HG03135 (cell line): ENCODE results near the gene PPP1R14C.

ENCODE experiments used
- ATAC-seq: cut with Tn5 transposase; IDR thresholded peaks from one replicate; pipeline ENCODE4 v1.9.1; 2021; ENCODE audit warnings: mild to moderate bottlenecking, moderate library complexity; ENCODE audit not compliant: unreplicated experiment

The PPP1R14C gene, protein sequence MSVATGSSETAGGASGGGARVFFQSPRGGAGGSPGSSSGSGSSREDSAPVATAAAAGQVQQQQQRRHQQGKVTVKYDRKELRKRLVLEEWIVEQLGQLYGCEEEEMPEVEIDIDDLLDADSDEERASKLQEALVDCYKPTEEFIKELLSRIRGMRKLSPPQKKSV

DNA sequence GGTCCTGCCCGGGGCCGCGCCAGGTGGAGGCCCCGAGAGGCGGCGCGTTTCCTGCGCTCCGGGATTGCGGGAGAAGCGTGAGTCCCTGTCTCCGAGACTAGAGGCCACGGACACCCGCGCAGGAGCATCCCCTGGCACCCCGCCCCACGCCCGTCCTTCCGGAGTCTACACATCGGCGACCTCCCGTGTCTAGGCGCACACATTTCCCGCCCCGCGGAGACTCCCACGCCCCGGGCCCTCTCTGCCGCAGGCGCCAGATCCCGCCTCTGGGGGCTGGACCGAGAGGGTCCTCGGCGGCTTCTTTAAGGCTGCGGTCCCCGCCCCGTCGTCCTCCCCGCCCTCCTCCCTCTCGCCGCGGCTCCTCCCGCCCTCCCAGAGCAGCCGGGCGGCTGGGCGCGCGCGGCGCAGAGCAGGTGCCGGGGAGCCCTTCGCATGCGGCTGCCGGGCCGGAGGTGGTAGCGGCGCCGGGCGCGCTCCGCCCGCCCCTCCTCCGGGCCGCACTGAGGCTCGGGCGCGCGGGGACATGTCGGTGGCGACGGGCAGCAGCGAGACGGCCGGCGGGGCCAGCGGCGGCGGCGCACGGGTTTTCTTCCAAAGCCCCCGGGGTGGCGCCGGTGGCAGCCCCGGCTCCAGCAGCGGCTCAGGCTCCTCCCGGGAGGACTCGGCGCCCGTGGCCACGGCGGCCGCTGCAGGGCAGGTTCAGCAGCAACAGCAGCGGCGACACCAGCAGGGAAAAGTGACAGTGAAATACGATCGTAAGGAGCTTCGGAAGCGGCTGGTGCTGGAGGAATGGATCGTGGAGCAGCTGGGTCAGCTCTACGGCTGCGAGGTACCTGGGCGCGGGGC is at the start of gene PPP1R14C:
Gene PPP1R14C, plus strand, starts transcription at position 375 of the 846 bp plus-strand sequence. Its CDS starts 149 bp downstream, at position 524.
- no peak for ATAC-seq

DNA sequence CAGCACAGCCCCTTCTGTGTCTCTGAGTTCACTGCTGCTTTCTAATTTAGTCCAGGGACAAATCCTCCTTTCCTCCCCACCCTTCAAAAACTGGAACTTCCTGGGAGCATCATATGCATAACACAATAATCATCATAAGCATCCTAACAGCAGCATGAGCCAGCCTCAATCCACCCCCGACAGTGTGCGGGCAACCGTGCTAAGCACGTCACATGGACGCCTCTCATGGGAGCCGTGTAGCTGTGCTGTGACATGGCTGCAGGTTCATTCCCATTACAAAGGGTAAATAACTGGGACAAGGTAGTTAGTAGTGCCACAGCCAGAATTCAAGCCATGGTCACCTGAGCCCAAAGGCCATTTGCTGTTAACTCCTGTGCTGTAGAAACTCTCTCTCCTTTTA is 49.4 kb upstream of the PPP1R14C start:
- ATAC-seq: no peak

DNA sequence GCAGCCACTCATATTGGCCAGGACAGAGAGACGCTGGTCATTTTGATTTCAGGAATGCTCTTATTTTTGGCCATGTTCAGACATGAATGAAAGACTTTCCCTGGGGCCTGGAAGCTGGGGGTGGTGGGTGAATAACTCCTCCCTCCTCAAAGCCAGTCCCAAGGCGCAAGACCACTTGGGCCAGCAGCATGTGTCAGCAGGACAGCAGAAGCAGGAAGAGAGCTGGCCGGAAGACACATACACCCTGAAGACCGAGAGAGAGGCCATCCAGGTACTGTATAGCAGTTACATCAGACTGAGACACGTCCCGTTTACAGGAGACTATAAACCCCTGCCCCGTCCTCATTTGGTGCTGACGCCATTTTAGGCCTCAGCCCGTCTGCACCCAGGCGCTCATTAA is 44.7 kb upstream of the PPP1R14C start:
- no peak for ATAC-seq

DNA sequence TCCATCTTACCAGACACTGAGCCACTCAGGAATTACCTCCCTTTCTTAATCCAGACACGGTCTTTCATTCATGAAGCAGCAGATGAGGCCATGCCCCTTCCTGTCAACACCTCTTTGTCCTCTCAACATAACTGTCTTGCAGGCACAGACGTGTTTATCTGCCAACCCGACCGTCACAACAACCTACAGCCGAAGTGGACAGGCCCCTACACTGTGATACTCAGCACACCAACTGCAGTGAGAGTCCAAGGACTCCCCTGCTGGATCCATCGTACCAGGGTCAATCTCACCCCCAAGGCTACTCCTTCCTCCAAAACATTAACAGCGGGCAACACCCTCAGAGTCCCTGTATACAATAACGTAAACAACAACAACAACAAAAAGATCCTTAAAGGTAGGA is 43.3 kb upstream of the PPP1R14C start:
- no peak for ATAC-seq

DNA sequence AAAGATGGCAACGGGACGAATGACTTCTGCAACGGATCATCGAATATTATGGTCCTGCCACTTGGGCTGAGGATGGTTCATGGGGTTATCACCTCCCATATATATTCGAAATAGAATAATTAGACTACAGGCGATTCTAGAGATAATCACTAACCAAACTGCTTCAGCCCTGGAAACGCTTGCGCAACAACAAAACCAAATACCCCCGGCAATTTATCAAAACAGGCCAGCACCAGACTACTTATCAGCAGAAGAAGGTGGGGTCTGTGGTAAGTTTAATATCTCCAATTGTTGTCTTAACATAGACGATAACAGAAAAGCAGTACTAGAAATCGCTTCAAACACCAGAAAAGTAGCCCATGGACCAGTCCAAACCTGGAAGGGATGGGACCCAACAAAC is 42.9 kb upstream of the PPP1R14C start:
- no peak for ATAC-seq

DNA sequence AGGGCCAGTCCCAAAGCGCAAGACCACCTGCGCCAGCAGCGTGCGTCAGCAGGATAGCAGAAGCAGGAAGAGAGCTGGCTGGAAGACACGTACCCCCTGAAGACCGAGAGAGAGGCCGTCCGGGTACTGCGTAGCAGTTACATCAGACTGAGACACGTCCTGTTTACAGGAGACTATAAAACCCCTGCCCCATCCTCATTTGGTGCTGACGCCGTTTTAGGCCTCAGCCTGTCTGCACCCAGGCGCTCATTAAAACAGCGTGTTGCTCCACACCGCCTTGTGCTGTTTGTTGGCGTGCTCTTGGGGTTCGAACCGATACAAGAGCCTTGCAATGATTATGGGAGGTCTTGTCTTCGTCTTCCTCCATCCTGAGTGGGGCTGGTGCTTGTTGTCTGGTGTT is 42.1 kb upstream of the PPP1R14C start:
- ATAC-seq: no peak

DNA sequence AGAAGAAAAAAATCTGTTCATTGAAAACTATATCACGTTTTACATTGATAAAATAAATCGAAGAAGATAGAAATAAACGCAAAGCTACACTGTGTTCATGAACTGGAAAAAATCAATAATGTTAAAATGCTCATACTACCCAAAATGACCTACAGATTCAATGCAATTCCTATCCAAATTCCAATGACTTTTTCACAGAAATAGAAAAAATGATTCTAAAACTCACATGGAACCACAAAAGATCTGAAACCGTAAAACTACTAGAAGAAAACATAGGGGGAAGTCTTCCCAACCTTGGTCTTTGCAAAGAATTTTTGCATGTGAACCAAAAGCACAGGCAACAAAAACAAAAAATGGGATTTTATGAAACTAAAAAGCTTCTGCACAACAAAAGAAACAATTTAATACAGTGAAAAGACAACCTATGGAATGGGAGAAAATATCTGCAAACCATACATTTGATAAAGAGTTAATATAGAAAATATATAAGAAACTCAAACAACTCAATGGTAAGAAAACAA is 40.0 kb upstream of the PPP1R14C start:
- no peak for ATAC-seq

DNA sequence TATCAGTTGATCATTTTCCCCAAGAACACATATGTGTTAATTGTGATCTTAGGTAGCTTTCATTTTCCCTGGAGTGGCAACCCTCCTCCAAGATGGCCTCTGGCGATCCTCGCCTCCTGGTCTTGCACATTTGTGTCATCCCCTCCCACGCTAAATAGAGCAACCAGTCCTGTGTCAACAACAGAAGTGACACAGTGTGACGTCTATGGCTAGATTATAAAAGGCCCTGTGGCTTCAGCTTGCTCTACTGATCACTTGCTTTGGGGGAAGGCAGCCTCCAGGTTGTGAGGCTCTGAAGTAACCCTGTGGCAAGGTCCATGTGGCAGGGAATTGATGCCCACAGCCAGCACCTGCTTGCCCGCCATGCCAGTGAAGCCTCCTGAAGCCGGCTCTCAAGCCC is 30.6 kb upstream of the PPP1R14C start:
- ATAC-seq: no peak

DNA sequence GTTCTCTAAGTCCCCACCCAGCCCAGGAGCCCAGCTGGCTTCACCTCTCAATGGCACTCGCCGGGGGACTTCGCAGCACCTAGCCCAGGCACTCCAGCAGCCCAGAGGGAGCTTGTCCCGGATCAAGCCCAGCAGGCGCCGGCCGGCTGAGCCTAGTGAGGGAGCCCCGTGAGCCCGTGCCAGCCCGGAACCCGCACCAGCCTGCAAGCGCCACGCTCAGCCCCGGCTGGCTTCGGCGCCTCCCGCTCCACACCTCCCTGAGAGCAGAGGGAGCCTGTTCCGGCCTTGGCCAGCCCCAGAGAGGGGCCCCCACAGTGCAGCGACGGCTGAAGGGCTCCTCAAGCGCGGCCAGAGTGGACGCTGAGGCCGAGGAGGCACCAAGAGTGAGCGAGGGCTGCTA is 27.1 kb upstream of the PPP1R14C start:
- ATAC-seq: no peak

DNA sequence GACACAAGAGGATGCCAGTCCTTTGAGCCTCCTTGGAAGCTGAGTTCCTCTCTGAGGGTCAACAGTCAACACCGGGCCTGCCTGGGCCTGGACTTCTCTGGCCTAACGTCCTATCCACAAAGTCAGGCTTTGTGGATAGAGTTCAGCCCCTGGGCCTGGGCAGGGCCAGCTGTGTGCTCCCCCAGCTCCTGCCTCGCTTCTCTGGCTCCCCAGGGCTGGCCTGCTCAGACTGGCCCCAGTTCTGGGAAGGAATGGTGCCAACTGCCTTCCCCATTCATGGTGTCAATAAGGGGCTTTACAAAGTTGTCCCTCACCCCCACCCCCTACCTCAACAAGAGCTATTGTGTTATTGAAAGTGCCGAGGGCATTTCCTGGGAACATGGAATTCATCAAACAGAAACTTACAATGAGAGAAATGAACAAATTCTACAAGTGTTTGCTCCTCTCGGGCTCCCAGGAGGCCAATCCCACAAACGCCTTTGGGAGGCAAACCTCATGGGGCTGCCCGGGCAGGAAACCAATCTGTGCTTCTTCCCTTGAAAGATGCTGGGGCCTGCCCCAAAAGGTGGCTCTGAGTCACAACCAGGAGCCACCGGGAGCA is 26.5 kb upstream of the PPP1R14C start:
- ATAC-seq: no peak

DNA sequence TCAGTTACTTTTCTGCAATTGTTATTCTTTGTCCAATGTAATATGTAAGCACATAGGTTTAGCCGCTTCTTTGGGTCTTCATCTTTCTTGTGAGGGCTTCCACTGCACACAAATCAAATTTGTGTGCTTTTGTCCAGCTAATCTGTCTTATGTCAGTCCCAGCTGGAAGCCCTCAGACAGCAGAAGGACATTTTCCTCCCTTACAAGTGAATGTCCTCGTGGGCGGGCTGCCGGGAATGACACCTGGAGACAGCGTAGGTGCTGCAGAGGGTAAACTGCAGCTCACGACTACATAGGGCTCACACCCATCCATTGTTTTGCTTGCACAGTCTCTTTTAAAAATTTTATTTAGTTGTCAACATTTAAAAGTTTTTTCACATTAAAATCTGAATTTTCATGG is 24.6 kb upstream of the PPP1R14C start:
- no peak for ATAC-seq

DNA sequence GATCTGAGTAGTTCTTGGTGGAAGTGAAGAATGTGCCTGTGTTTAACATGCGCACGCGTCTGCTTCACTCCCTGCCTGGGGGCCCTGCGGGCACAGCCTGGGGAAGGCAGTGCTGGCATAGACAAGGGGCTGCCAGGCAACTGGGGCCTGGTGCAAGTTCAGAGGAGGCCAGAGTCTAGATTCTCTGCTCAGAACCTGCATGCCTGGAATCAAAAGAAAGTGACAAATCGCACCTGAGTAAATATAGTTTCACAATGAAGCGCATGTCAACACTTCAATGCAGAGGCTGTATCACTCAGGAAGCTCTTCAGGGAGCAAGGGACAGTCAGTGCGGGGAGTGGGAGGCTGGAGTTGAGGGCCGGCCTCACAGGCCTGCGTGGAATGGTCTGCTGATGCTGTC is 24.2 kb upstream of the PPP1R14C start:
- ATAC-seq: no peak

DNA sequence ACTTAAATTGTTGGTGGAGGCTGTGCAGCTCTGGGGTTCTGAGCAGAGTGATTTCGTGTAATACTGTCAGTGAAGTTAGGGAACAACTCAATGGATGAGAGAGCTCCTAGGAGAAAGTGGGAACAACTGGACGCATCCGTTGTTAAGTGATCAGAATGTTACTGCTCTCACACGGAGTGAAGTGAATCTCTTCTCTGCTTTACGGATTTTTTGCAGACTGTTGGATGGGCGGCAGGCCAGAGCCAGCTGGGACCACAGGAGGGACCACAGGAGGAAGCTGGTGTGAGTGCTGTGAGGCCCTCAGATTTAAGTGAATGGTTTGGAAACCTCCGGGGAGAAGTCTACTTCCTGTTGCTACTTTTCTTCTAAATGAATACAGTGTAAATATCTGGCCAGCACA is 23.7 kb upstream of the PPP1R14C start:
- no peak for ATAC-seq

DNA sequence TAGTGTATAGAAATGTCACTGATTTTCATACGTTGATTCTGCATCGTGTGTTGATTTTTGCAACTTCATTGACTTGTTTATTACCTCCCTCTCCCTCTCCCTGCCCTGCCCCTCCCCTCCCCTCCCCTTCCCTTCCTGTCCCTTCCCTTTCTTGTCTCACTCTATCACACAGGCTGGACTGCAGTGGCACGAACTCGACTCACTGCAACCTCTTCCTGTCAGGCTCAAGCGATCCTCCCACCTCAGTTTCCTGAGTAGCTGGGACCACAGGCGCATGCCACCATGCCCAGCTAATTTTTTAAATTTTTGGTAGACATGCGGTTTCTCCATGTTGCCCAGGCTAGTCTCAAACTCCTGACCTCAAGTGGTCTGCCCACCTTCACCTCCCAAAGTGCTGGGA is 19.2 kb upstream of the PPP1R14C start:
- no peak for ATAC-seq

DNA sequence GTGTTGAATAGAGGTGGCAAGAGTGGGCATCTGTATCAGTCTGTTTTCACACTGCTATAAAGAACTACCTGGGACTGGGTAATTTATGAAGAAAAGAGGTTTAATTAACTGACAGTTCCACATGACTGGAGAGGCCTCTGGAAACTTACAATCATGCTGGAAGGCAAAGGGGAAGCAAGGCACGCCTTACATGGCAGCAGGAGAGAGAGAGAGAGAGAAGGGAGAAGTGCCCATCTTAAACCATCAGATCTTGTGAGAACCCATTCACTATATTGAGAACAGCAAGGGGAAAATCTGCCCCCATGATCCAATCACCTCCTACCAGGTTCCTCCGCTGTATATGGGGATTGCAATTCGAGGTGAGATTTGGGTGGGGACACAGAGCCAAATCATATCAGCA is 18.6 kb upstream of the PPP1R14C start:
- no peak for ATAC-seq

DNA sequence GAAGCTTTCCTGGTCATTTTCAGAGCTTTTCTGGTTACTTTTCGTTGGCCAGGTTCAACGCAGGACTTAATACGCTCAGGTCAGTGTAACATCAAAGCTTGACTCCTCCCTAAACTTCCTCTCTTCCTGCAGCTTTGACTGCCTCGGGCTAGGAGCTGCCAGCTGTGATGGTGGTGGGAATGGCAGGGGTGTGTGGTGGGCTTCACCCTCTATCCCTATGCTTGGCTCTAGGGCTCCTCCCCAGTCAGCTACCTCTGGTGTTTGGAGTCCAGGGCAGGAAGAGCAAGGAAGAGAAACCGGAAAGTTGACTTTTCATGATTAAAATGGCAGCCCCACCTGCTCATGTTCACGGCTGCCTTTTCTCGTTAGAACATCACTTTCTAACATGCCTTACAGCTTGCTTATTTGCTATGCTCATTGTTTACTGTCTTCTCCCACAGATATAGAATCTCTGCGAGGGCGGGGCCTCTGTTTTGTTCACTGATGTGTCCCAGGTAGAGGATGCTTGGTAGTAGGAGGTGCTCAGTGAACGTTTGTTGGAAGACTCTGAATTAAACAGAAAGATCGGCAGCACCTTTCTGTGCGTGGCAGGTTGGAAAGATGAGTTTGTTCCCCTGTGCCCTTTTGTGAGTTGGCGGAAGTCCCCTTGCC is 16.1 kb upstream of the PPP1R14C start:
- ATAC-seq: no peak

DNA sequence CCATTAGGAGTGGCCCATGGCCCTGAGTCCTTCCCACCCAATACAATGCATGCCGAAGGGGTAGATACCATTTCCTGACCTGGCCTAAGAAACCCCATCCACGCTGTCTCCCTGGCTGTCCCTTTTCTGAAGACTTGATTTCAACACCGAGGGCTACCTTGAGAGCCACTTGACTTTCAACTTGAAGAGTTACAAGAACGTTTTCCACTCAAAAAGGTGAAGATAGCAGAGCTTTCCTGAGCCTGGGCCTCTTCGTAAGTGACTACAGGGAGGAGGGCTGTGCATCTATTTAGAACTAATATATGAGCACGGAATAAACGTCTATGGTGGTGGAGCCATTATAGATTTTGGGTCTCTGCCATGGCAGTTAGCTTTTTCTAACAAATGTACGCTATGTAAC is 14.4 kb upstream of the PPP1R14C start:
- ATAC-seq: no peak

DNA sequence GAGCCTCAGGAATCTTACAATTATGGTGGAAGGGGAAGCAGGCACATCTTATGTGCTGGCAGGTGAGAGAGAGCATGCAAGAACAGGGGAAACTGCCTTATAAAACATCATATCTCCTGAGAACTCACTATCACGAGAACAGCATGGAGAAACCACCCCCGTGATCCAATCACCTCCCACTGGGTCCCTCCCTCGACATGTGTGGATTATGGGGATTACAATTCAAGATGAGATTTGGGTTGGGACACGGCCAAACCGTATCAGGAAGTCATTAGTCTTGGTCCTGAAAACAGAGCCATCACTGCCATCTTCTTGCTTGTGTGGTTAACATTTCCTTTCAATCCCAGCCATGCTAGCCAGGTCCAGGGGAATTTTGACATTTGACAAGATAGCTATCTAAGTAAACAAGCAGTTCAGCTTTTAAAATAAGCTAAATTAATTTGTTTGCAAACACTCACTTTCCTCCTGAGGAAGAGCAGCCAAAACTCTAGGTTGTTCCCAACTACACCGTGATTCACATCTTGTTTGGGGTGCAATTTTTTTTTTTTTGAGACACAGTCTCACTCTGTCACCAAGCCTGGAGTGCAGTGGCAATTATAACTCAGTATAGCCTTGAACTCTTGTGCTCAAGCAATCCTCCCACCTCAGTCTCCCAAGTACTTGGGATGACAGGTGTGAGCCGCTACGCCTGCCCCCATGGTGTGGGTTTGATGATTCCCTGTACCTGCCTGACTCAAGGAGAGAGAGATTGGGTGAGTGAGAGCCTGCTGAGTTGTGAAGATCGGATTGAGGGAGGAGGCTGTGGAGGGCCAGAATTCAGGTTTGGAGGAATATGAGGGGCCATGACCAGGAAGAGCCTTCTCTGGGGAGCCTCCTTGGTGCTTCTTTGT is 13.0 kb upstream of the PPP1R14C start:
- ATAC-seq: no peak

DNA sequence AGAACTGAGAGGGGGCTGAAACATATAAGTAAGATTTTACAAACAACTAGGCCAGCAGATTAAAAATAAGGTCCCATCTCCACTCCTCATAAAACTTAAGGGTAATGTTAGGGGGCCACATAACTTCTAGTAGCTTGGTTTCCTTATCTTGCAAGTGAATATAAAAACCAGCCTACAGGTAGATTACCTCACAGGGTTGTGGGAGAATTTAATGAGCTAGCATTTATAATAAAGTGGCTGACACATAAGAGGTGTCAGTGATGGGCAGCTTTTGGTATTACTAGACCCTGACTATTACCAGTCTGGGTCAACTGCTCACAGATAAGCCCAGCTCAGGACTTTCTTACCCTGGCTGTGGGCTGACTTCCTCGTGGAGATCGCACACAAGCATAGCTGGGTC is 9.2 kb upstream of the PPP1R14C start:
- no peak for ATAC-seq

DNA sequence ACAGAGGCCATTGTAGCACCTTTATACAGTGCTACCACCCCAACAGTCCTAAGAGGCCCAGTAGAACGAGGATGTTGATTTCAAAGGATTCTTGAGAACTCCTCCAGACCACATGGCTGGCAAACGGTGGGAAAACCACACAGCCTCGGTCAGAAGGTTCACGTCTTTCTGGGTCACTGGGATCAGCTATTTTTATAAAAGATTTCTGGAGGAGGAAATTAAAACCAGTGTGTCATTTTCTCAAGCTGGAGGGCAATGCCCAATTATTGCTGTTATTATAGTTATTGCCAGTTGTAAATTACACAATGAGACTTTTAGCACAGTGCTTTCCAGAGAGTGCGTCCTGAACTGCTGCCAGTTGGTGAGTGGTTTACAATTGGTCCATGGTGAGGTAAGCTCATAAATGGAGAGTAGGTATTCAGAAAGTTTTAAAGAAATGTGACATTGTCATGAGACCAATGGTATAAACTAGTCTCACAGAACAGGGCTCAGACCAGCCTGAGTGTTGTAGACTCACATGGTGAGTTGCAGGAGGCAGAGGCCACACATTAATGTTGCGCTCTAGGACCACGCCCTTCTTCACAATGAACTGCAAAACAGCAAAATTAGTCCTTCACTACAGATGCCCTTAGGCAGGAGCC is 8.4 kb upstream of the PPP1R14C start:
- ATAC-seq: no peak
